Skin of body (tissue), 2 donors: ENCODE data around the gene OLIG2. TPM values are rescaled to one million over a fixed set of nuclear protein-coding genes. Genes with fewer than 3 reads are reported as not detected.

ENCODE experiments used
- DNase-seq: peaks from one replicate; lab custom pipeline; 2025; lab: John Stamatoyannopoulos, UW
- total RNA-seq: library from RNA; depleted of rRNA; stranded (reverse); fragments of >200 nt; gene quantifications from one replicate; pipeline ENCODE4 v1.2.3, GENCODE V29; 2014

The OLIG2 gene
- total RNA-seq, 1 donor from 2014 or later, result 0.10 TPM

- no peak for DNase-seq
Measured at GRCh38 chr21:33032434-33033047, 6.8 kb downstream of the OLIG2 start.

- no peak for DNase-seq
Measured at GRCh38 chr21:33033094-33033951, 7.6 kb downstream of the OLIG2 start.

- DNase-seq, result no peak
Measured at GRCh38 chr21:33033961-33034413, 8.3 kb downstream of the OLIG2 start.

- no peak for DNase-seq
Measured at GRCh38 chr21:33035147-33035546, 9.4 kb downstream of the OLIG2 start.

- DNase-seq, result no peak
Measured at GRCh38 chr21:33036430-33037162, 10.9 kb downstream of the OLIG2 start.

- no peak for DNase-seq
Measured at GRCh38 chr21:33037501-33037900, 11.8 kb downstream of the OLIG2 start.

GRCh38 chr21:33039536-33039935, 13.8 kb downstream of the OLIG2 start:
- DNase-seq, result no peak

- DNase-seq, result no peak
Measured at GRCh38 chr21:33040215-33040614, 14.5 kb downstream of the OLIG2 start.

GRCh38 chr21:33041981-33042380, 16.2 kb downstream of the OLIG2 start:
- no peak for DNase-seq

- no peak for DNase-seq
Measured at GRCh38 chr21:33042812-33043211, 17.1 kb downstream of the OLIG2 start.

GRCh38 chr21:33046455-33046854, 20.7 kb downstream of the OLIG2 start:
- no peak for DNase-seq

GRCh38 chr21:33047231-33047630, 21.5 kb downstream of the OLIG2 start:
- no peak for DNase-seq

GRCh38 chr21:33051925-33052324, 26.2 kb downstream of the OLIG2 start:
- DNase-seq, result no peak

- no peak for DNase-seq
Measured at GRCh38 chr21:33053951-33054350, 28.2 kb downstream of the OLIG2 start.

- no peak for DNase-seq
Measured at GRCh38 chr21:33055991-33056390, 30.3 kb downstream of the OLIG2 start.

GRCh38 chr21:33057385-33057940, 31.7 kb downstream of the OLIG2 start:
- no peak for DNase-seq

- DNase-seq, result no peak
Measured at GRCh38 chr21:33058527-33058926, 32.8 kb downstream of the OLIG2 start.

GRCh38 chr21:33058957-33059356, 33.2 kb downstream of the OLIG2 start:
- no peak for DNase-seq

- no peak for DNase-seq
Measured at GRCh38 chr21:33059380-33059841, 33.7 kb downstream of the OLIG2 start.

GRCh38 chr21:33061233-33061632, 35.5 kb downstream of the OLIG2 start:
- no peak for DNase-seq

GRCh38 chr21:33063375-33063883, 37.7 kb downstream of the OLIG2 start:
- DNase-seq, result no peak
